Fibroblast of skin of right biceps (primary cell): ENCODE measurements around the gene LAPTM5.

Source experiments
- DNase-seq: peaks from one replicate; pipeline ENCODE4 v3.0.0-alpha.2; 2013

Gene LAPTM5

DNA sequence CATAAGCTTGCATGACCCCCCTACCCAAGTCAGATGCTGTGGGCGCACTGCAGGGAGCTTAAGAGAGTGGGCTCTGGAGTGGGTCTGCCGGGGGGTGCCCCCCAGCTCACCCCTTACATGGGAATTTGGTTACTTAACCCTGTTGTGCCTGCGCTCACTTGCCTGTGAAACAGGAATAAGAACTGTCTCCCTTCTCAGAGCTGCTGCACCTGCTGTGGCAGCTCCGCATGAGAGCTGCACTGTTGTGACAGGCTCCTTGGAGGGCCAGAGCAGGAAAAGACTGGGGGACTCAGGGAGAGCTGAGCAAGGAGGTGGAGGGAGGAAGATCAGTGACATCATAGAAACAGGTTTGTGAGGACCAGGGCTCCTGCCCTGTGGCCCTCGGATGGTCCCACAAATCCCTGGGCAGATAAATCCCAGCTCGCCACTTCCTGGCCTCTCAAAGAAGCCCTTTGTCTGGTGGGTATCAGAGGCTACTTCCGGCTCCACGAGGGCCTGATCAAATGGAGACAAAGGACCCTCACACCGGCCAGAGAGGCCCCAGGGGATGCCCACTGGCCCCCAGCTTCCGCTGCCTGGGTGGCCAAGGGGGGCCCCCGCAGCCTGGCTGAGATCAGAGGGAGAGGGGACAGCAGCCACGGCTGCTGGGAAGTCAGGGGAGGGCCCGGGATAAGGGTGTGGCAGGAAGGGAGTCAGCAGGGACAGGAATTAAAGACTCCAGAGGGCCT lies 28.9 kb upstream of the LAPTM5 start:
- DNase-seq = no peak

DNA sequence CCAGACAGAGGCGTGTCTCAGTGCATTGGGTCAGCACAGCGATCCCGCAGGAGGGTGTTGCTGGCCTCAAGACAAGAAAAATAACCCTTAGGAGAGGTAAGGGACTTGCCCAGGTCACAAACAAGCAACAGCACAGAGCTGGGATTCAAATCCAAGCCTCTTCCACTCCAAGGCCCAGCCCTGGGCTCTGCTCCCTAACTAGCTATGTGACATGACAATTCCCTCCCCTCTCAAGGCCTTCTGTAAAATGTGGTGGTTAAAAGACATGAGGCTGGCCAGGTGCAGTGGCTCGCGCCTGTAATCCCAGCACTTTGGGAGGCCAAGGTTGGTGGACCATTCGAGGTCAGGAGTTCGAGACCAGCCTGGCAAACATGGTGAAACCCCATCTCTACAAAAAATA lies 28.1 kb upstream of the LAPTM5 start:
- DNase-seq = no peak

DNA sequence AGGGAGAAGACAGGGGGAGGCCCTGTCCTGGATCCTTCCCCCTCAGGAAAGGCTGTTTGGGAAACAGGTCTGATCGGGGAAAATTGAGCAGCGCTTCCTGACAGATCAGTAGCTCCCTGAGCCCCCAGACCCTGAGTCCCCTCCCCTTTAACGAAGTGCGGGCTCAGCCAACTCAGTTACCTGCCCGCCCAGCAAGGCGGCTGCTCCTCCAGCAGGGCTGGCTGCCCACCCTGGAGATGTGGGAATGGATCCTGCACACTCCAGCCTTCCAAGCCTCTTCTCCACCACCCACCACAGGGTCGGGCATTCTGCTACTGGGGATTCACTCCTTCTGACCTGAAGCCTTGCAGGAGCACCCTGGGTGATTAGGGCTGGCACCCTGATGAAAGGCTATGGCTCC lies 27.6 kb upstream of the LAPTM5 start:
- DNase-seq = no peak

DNA sequence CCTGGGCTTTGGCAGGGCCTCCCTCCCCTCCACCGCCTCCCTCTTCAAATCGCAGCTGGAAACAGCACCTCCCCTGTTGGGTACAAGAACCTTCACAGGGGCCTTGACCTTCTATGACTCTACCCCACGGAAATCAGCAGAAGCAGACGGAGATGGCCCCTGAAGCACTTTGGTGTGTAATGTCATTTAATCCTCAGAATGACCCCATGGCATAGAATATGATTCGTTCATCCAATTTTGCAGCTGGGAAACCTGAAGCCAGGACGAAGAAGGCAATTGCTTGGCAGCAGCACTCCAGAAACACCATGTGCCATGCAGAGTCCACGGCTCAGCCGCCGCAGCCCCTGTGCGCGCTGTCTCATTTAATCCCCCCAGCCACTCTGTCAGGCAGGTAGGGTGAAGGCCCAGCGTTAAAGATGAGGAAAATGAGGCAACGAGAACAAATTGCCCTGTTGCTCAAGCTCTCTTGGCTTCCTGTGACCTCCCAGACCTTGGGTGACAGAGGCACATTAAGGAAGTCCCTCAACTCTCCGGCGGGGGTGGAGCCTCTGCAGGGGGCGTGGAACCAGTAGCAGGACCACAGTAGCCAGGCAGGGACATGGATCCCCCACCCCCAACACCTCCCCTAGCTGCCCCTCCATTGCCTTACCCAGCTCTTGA lies 25.8 kb upstream of the LAPTM5 start:
- no peak for DNase-seq

DNA sequence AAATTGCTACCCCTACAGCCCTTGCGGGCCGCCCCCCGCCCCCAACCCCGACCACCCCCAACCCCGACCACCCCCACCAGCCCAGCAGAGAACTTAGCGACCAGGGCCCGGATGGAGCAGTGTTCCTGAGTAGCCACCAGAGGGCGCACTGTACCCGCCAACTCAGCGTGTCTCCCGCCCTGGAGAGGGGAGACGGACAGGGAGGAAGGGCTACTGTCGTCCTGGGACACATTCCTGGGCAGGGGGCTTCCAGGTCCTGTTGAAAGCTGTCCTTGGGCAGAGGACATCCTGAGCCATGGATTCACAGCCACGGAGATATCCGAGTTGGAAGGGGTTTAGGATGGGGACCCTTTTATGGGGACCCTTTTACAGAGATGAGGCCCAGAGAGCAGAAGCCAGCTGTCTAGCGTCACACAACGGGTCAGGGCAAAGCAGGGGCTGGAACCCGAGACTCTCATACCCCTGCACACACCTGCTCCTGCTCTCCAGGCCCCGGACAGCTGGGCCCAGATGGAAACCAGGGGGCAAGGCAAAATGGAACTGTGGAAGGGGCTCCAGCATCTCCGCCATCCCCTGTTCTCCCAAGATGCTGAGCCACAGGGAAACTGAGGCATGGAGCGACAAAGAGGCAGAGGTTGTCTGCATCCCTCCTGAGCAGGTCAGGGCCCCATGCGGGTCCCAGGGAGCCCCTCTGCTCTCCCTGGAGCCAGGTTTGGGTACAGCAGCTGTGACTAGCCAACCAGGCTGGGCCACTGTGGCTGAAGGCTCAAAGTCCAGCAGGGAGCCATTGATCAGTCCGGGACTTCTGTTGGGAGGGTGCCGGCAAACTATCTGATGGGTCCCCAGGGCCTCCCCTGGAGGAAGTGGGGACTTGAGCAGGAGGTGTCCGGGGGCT lies 25.0 kb upstream of the LAPTM5 start:
- peak; percentile 60 for DNase-seq

DNA sequence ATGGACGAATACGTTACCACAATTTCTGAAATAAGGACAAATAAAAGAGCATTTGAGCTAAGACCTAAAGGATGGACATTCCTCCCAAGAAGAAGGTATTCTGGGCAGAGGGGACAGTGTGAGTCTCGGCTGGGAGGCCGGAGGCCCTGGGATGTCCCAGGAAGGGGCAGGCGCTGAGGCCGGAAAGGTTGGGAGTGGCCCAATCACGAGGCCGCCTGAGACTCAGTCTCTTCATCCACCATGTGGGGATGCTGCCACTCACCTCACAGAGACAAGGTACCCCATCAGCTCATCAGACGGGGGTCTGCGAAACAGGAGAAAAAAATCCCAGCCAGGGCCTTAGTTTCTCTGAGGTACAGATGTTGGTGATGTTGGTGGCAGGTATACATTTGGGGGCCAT lies 24.3 kb upstream of the LAPTM5 start:
- DNase-seq = no peak

DNA sequence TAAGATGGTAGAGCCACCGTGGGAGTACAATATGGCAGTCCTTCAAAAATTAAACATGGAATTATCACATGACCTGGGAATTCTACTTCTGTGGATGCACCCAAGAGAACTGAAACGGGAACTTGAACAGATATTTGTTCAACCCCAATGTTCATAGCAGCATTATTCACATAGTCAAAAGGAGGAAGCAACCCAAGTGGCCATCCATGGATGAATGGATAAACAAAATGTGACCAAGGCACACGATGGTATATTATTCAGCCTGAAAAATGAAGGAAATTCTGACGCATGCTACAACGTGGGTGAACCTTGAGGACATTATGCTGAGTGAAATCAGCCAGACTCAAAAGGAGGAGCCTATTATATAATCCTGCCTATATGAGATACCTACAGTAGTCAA lies 22.8 kb upstream of the LAPTM5 start:
- no peak for DNase-seq

DNA sequence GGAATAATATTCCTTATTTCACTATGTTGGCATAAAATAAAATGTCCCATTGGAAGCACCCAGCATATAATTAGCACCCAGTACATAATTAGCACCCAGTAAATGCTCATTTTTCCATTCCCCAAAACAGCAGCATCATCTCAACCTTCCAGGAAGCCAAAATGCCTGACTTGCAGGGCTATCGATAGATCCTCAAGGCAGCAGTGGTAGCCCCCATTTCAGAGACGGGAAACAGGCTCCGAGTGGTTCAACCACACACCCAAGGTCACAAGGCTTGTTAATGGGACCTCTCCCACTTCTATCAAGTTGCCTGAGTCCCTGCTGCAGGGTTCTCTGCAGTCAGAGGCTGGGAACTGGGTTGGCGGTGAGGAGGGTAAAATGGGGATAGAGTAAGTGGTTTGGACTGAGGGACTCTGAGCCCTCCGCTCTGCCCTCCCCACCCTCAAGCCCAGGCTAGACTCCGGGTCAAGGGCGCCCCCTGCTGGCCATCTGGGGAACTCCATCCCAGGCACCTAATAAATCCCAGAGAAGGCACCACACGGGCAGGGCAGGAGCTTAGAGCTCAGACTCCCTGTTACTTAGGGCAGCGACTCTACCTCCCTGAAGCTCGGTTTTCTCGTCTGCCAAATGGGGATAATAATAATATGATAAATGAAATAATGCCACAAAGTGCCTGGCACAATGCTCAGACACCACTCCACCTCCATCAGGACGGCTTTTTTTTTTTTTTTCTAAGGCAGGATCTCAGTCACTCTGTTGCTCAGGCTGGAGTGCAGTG lies 21.9 kb upstream of the LAPTM5 start:
- peak; percentile 59 for DNase-seq

DNA sequence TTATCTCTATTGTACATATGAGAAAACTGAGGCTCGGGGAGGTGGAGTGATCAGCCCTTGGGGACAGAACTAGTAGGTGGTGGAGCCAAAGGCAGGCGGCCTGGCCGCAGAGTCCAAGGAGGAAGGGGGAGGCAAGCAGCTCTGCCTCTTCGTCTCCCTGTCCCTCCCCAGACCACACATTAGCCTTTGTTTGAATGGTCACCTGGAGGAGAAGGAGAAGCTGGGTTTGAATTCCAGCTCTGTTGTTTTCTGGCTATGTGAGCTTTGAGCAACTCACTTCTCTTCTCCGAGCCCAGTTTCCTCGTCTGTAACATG lies 21.4 kb upstream of the LAPTM5 start:
- DNase-seq = no peak

DNA sequence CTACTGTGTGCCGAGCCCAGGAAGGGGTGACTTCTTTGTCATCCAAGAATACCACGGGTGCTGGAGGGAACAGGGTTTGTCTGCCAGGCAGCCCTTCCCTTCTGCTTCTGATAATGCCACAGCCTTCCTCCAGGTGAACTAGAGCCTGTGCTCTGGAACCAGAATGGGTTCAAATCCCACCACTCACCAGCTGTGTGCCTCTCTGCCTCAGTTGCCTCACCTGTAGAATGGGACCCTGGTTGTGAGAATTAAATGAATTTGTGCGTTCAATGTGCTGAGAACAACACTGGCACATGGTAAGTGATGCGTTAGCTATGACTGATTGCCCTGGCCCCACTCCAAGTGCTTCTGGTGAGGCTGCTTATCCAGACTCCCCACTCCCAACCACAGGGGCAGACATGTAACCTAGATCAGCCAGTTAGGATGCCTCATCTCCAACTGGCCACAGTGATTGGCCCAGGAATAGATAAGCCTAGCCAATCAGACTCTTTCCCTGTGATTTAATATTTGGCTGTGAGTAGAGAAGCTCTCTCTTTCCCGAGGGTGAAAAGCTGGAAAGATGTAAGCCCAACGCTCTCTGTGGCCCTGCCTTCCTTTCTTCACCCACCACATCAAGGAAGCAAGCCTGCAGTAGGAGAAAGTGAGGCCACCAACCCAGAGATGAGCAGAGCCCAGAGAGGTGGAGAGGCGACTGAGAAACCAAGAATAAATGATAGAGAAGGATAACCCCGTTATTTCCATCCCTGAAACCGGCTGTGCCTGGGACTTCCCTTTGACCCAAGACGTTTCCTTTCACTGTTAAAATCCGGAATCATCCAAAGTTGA lies 20.8 kb upstream of the LAPTM5 start:
- peak; percentile 90 for DNase-seq

DNA sequence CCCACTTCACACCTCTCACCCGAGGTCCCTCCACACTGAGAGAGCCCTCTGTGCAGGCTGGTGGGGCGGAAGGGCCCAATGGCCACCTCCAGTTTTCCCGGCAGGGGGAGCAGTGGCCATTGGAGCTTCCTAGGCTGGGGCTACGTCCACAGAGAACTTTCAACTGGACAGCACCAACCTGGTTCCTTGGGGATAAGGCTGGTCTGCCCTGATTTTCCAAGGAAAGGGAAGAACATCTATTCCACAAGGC lies 20.3 kb upstream of the LAPTM5 start:
- DNase-seq = no peak

DNA sequence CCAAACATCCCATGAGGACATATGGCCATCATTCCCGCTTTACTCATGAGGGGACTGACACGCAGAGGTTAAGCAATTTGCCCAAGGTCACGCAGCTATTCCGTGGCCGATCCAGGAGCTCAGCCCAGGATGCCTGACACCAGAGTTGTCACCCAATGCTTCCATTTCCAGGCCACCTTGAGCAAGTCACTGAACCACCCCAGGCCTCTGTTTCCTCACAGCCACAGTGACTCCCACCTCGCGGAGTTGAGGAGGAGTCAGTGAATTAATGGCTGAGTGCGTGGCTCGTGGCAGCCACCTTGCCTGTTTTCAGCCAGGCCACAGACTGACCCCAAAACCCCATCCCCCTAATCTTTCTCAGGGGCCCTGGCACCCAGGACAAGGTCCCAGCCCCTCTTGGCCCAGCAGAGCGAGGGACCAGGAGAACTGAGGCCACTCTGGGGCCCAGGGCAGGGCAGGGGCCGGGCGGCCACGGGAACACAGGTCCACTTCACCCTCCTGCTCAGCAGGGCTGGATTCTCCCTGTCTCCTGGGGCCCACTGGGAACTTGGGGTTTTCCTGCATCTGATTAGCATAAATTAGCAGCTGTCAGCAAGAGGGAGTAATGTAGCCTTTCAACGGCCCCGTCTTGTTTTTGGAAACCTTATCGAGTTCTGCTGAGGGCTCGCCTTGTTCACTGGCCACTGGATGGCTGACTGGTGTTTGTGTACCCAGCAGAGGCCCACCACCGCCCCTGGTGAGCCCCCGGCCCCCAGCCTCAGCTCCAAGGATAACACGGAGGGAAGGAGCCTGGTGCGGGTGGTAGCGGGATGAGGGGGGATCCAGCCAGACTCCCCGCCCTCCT lies 19.7 kb upstream of the LAPTM5 start:
- no peak for DNase-seq

DNA sequence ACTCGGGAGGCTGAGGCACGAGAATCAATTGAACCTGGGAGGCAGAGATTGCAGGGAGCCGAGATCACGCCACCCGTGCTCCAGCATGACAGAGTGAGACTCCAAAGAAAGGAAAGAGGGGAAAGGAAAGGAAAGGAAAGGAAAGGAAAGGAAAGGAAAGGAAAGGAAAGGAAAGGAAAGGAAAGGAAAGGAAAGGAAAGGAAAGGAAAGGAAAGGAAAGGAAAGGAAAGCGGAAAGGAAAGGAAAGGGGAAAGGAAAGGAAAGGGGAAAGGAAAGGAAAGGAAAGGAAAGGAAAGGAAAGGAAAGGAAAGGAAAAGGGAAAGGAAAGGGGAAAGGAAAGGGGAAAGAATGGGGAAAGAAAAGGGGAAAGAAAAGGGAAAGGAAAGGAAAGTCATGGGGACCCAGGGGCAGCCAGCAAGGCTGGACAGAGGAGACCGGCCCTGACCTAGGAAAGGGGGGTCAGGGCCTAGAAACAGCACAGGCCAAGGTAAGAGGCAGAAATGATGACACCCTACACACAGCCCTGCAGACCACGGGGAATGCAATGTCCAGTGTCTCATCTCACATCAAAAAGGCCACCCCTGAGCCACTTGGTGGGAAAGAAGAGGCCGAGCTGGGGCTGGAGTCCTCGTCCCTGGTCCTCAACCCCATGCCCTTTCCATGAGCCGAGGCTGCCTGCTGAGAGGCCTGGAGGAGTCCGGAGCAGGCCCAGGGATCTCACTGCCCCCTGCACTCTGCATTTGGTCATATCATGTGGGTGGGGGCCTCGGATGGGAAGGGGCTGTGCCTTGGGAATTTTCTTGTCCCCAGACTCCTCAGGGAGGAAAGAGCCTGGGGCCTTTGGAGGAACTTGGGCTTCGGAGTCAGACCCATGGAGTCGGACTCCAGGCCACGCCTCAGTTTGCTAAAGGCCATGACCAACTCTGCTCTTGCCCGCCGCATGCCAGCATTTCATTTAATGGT lies 18.8 kb upstream of the LAPTM5 start:
- no peak for DNase-seq

DNA sequence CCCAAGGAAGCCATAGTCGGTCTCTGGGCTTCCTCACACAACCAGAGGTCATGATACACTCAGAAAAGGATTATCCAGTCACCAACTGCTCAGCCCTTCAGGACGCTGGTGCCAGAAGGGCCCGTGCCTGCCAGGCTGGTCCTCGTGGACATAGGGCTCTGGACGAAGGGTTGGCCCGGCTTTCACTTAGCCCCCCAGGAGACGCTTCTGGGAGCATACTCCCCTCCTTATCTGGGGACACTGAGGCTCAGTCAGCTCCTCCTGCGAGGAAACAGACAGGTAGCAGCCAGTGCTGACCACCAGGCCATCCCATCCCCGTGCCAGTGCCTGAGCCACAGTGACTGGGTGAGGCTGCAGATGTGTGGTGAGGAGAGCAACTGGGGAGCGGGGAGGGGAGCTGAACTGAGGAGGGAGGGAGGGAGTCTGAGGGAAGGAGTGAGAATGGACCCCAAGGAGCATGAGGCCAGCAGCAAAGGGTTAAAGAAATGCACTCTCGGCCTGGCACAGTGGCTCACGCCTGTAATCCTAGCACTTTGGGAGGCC lies 17.9 kb upstream of the LAPTM5 start:
- DNase-seq = no peak

DNA sequence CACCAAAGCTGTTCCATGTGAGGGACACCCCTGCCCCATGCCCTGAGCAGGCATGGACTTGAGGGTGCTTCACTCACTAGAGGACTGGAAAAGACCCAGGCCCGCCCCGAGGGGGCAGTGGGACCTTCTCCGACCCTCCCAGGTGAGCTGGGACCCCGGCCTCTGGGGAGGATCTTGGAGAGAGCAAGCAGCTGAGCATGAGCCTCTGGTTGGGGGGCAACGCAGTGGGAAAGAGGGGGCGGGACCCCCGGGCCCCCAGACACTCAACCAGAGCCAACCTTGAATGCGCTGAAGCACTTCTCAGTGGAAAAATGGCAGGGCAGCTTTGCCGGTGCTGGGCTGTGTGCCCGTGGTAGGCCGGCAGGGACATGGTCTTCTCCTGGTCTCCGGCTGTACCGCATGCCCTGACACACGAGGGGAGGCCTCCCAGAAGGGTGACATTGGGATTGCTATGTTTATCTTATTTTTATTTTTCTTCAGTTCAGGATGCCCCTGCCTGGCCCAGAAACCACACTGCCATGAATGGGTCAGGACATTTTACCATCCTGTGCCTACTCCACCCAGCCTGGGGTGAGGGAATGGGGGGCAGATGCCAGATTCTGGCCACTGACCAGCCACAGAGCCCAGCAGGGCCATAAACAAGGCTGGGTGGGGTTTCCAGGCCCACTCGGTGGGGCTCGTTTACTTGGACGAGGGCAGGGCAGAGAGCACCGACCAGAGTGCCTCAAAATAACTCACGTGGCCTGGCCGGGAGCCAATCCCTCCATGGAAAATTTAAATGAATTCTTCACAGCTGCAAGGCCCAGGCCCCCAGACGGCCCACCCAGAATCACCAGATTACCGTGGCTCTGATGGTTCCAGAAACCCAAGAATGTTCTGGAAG lies 17.2 kb upstream of the LAPTM5 start:
- DNase-seq = no peak

DNA sequence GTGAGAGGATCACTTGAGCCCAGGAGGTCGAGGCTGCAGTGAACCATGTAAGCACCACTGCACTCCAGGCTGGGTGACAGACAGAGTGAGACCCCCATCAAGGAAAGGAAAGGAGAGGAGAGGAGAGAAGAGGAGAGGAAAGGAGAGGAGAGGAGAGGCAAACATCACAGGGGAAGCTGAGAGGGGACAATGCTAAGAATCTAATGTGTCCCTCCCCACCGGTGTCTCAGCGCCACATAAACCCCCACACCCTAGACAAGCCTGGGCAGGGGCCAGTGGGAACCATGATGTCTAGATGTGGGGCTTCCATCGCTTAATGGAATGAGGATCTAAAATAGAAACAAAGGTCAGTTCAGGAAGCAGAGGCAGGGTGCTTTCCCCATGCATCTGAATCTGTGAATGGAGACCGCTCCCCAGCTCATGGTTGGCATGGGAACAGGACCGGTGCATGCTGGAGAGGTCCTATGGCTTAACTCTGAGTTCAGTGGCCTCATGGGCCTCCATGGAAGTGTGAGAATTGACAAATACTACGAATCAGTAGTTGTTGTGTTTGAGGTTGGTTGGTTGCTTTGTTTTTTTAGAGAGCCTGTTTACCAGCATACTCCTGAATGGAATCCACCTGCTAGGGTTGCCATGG lies 16.3 kb upstream of the LAPTM5 start:
- no peak for DNase-seq

DNA sequence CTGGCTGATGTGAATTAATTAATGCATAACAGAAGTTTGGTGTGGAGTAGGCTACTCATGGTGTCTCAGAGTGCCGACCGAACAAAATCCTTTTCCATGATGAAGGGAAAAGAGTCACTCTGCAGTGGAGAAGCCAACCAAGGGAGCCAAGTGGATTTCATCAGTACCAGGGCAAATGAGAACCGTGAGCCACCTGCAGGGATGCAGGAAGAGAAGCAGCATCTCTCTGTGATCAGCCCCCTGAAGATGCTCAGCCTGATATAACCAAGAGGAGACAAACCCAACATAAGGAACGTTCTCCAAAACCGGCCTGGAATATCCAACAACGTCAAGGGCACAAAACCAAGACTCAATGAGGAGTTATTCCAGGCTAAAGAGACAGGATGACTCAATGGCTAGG lies 13.4 kb upstream of the LAPTM5 start:
- no peak for DNase-seq

DNA sequence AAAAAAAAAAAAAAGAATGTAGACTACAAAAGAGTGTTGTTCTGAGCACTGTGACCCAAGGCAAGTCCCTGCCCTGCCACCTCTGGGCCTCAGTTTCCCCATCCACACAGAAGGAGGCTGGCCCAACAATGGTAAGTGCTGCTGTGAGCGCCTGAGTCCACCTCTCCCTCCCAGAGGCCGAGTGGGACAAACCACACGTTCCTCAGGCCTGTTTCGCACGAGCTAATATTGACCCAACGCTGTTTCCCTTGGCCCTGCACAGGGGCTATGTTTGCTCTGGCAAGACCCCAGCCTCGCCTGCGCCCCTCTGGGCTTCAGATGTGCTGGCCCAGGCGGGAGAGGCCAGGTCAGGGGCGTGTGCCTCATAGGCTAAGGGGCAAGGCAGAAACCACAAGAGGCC lies 12.6 kb upstream of the LAPTM5 start:
- DNase-seq = no peak
